ENCODE measurements around the gene SH3BP4. TPM values are rescaled to one million over a fixed set of nuclear protein-coding genes. Genes with fewer than 3 reads are reported as not detected.
"Not testable (repeated sequence)": the region's sequence is repeated elsewhere in the genome, so short reads cannot be mapped to it uniquely, and the experiment has no call there.

Gene SH3BP4
- total RNA-seq, 4 donors from 2014 or later: 7.5 to 24.9 (median 19.5) TPM

DNA sequence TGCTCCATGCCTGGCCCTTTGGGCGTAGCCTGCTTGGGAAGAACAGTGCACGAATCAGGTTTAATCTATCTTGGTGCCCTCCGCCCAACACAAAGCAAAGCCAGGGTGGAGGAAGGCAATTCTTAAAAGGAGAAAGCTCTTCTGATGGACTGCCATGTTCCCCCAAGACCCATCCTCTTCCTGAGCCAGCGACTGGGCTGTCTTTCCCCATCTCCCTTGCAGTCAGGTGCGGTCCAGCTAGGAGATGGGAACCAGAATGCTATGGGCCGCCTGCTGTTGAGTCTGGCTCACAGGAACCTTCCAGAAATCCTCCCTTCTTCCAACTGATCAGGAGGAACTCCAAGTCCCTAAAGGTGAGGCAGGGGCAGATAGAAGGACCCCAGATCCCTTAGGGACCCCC is 105.0 kb downstream of the SH3BP4 start:
- Histone ChIP-seq H3K4me1 (peaks cover 0 to 9% (median under 1%) of the 10 kb centered on the region in 4 donors), H3K9me3 (no peaks in the 10 kb centered on the region), H3K27me3 (no peaks in the 10 kb centered on the region), H3K36me3 (no peaks in the 10 kb centered on the region), H3K27ac (no peak overlapping the region), H3K4me3 (no peak overlapping the region)
- DNase-seq: no peak
- TF ChIP-seq, protein P1, sequence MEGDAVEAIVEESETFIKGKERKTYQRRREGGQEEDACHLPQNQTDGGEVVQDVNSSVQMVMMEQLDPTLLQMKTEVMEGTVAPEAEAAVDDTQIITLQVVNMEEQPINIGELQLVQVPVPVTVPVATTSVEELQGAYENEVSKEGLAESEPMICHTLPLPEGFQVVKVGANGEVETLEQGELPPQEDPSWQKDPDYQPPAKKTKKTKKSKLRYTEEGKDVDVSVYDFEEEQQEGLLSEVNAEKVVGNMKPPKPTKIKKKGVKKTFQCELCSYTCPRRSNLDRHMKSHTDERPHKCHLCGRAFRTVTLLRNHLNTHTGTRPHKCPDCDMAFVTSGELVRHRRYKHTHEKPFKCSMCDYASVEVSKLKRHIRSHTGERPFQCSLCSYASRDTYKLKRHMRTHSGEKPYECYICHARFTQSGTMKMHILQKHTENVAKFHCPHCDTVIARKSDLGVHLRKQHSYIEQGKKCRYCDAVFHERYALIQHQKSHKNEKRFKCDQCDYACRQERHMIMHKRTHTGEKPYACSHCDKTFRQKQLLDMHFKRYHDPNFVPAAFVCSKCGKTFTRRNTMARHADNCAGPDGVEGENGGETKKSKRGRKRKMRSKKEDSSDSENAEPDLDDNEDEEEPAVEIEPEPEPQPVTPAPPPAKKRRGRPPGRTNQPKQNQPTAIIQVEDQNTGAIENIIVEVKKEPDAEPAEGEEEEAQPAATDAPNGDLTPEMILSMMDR (IDR thresholded peaks at IDR 0.05): no peak
- TF ChIP-seq EP300 (IDR thresholded peaks at IDR 0.05; ENCODE audit: low read depth) (no peak), POLR2A (IDR thresholded peaks at IDR 0.05) (no peak), POLR2AphosphoS5 (IDR thresholded peaks at IDR 0.05) (no peak)
- intact Hi-C loops (cut with DNase I; ENCODE audit: low total_unique reads) (no loop called here), in situ Hi-C loops (cut with MboI; ENCODE audit: low pct_ligation_motif_present in 1 of 4, low pct_unique_long_range_greater_than_20kb in 1 of 4, low sequenced_read_pairs in 3 of 4) (no loop called here)
- 85% methylated on average over 6 of the region's 6 CpGs; no CpG with 5 or more reads in 1 of the 2 donors for WGBS, 2 donors (ENCODE audit: low coverage in 1 of 2)

- H3K4me1 ChIP-seq; in situ Hi-C loops (cut with MboI; ENCODE audit: low pct_ligation_motif_present in 1 of 4, low pct_unique_long_range_greater_than_20kb in 1 of 4, low sequenced_read_pairs in 3 of 4); H3K9me3 ChIP-seq; H3K27me3 ChIP-seq; H3K4me3 ChIP-seq; H3K36me3 ChIP-seq; H3K27ac ChIP-seq; intact Hi-C loops (cut with DNase I; ENCODE audit: low total_unique reads); DNase-seq: not testable (repeated sequence)
- 69% methylated on average over 3 of the region's 3 CpGs; no CpG with 5 or more reads in 1 of the 2 donors for WGBS, 2 donors (ENCODE audit: low coverage in 1 of 2)
These were observed 105.8 kb downstream of the SH3BP4 start for GRCh38 chr2:235057616-235058015.

GRCh38 chr2:235059161-235059560 is 107.3 kb downstream of the SH3BP4 start:
- no peak for DNase-seq
- no peak for TF ChIP-seq EP300 (IDR thresholded peaks at IDR 0.05; ENCODE audit: low read depth)
- TF ChIP-seq, protein P1 (IDR thresholded peaks at IDR 0.05): no peak
- TF ChIP-seq POLR2A (IDR thresholded peaks at IDR 0.05): no peak
- no peak for TF ChIP-seq POLR2AphosphoS5 (IDR thresholded peaks at IDR 0.05)
- Histone ChIP-seq H3K36me3 (no peaks in the 10 kb centered on the region), H3K4me1 (no peaks in the 10 kb centered on the region), H3K9me3 (no peaks in the 10 kb centered on the region), H3K27ac (no peak overlapping the region), H3K4me3 (no peak overlapping the region), H3K27me3 (no peaks in the 10 kb centered on the region)
- intact Hi-C loops (cut with DNase I; ENCODE audit: low total_unique reads) (no loop called here), in situ Hi-C loops (cut with MboI; ENCODE audit: low pct_ligation_motif_present in 1 of 4, low pct_unique_long_range_greater_than_20kb in 1 of 4, low sequenced_read_pairs in 3 of 4) (no loop called here)
- 82 to 100% methylated on average over 1 of the region's 1 CpG for WGBS, 2 donors (ENCODE audit: low coverage in 1 of 2)

DNA sequence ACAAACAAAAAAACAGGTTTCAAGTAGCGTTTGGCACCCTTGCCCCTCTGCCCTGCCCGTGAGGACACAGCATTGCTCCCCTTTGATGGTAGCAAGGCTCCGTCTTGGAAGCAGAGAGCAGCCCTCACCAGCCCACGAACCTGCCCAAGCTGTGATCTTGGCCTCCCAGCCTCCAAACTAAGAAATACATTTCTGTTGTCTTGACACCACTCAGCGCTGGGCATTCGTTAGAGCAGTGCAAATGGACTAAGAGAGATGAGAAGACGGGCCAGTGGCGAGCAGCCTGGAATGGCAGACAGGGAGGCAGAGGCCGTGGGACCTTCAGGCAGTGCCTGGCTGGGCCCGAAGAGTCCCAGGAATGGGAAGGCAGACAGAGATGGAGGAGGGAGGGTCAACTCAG is 109.8 kb downstream of the SH3BP4 start:
- Histone ChIP-seq H3K36me3 (no peaks in the 10 kb centered on the region), H3K4me1 (no peaks in the 10 kb centered on the region), H3K4me3 (no peak overlapping the region), H3K9me3 (no peaks in the 10 kb centered on the region), H3K27ac (no peak overlapping the region), H3K27me3 (no peaks in the 10 kb centered on the region)
- WGBS, 2 donors (ENCODE audit: low coverage in 1 of 2): 80 to 87% methylated on average over 7 to 10 of the region's 10 CpGs
- no peak for DNase-seq
- intact Hi-C loops (cut with DNase I; ENCODE audit: low total_unique reads) (no loop called here), in situ Hi-C loops (cut with MboI; ENCODE audit: low pct_ligation_motif_present in 1 of 4, low pct_unique_long_range_greater_than_20kb in 1 of 4, low sequenced_read_pairs in 3 of 4) (no loop called here)
- TF ChIP-seq EP300 (IDR thresholded peaks at IDR 0.05; ENCODE audit: low read depth) (no peak), POLR2A (IDR thresholded peaks at IDR 0.05) (no peak), POLR2AphosphoS5 (IDR thresholded peaks at IDR 0.05) (no peak)
- TF ChIP-seq, protein P1 (IDR thresholded peaks at IDR 0.05): no peak

DNA sequence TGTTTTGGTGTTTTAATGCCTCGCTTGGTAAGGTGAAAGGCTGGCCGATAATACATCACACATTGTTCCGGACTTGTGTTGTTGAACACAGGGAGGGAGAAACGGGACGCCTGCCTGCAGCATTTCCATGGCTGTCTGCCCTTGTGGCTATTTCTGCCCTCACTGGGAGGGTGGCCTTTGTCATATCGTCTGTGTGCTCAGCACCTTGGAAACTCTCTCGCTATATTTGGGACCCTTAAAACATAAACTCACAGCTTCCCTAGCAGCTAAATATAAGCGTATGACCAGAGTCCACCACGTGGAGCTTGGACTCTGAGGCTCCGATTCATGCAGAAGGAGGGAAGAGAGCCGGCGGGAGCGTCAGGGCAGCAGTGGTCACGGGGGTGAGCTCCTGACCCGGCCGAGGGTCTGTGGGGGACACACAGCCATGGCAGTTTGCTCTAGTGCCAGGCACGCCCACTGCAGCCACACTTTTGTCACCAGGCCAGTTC is 111.7 kb downstream of the SH3BP4 start:
- H3K4me1 ChIP-seq: no peaks in the 10 kb centered on the region
- intact Hi-C loops (cut with DNase I; ENCODE audit: low total_unique reads): no loop called here
- H3K27ac ChIP-seq: no peak overlapping the region
- no peaks in the 10 kb centered on the region for H3K9me3 ChIP-seq
- H3K27me3 ChIP-seq: no peaks in the 10 kb centered on the region
- WGBS, 2 donors (ENCODE audit: low coverage in 1 of 2): 60 to 69% methylated on average over 3 to 17 of the region's 17 CpGs
- no peaks in the 10 kb centered on the region for H3K36me3 ChIP-seq
- in situ Hi-C loops (cut with MboI; ENCODE audit: low pct_ligation_motif_present in 1 of 4, low pct_unique_long_range_greater_than_20kb in 1 of 4, low sequenced_read_pairs in 3 of 4): no loop called here
- no peak for DNase-seq
- TF ChIP-seq POLR2AphosphoS5 (IDR thresholded peaks at IDR 0.05): no peak
- TF ChIP-seq EP300 (IDR thresholded peaks at IDR 0.05; ENCODE audit: low read depth): no peak
- TF ChIP-seq POLR2A (IDR thresholded peaks at IDR 0.05): no peak
- TF ChIP-seq, protein P1 (IDR thresholded peaks at IDR 0.05): no peak
- no peak overlapping the region for H3K4me3 ChIP-seq

All from transverse colon (tissue), 4 donors.